Measurements from ENCODE around the gene HYDIN.

GRCh38 chr16:71201054-71201453, 29.5 kb downstream of the HYDIN start:
- TF ChIP-seq CTCF (conservative IDR thresholded peaks at IDR 0.05; ENCODE audit: low read length) (no peak), EZH2phosphoT487 (IDR thresholded peaks at IDR 0.05; ENCODE audit: borderline replicate concordance, low read depth, low read length) (no peak)
